ENCODE measurements around the gene C1orf53.

- TF ChIP-seq CTCF (conservative IDR thresholded peaks at IDR 0.05; ENCODE audit: low read depth, low read length) (no peak), EZH2 (IDR thresholded peaks at IDR 0.05; ENCODE audit: borderline replicate concordance, low read depth, low read length, poor library complexity, severe bottlenecking) (no peak)
Measured at GRCh38 chr1:197862671-197863070, 39.8 kb upstream of the C1orf53 start.
